IMR-90 (cell line): Measurements from ENCODE around the gene SLC24A3. TPM values are rescaled to one million over a fixed set of nuclear protein-coding genes. Genes with fewer than 3 reads are reported as not detected.

Source experiments
- ATAC-seq: fragments of 200-7000 bp; cut with Tn5 transposase; 2 replicates; pipeline ENCODE4 v1.9.1; 2020; ENCODE audit warnings: low read depth, mild to moderate bottlenecking, moderate library complexity
- BruUV-seq: library from RNA; stranded (reverse); fragments of 400-500 nt; replicated peaks from 2 replicates; lab custom pipeline; 2021; lab: Mats Ljungman, UMichigan
- CTCF ChIA-PET: fragments of 300-600 bp; formaldehyde crosslinking; extraction: SDS; loops from one replicate; lab custom pipeline; 2021; ENCODE audit warnings: antibody characterized with exemption; lab: Yijun Ruan, JAX
- POLR2A ChIA-PET: fragments of 300-600 bp; sonication (Branson Sonifier 250); formaldehyde crosslinking; loops from one replicate; lab custom pipeline; 2022; ENCODE audit warnings: antibody characterized with exemption; ENCODE audit not compliant: unreplicated experiment; lab: Charles Lee
- DNase-seq: peaks from one replicate; pipeline ENCODE4 v3.0.0; 2013
- H2AFZ ChIP-seq: replicated peaks from 2 replicates; pipeline ENCODE3; 2013; ENCODE audit warnings: low read length, mild to moderate bottlenecking; ENCODE audit not compliant: poor library complexity
- H2AK5ac ChIP-seq: 2 replicates; pipeline ENCODE4 v1.6.1; 2013; ENCODE audit warnings: low read depth, low read length, inconsistent platforms
- H2AK9ac ChIP-seq: replicated peaks from 2 replicates; pipeline ENCODE3; 2013; ENCODE audit warnings: mild to moderate bottlenecking, low read depth, low read length, moderate library complexity; ENCODE audit not compliant: poor library complexity
- H2BK120ac ChIP-seq: 2 replicates; pipeline ENCODE4 v1.6.1; 2013; ENCODE audit warnings: low read depth, low read length, inconsistent platforms
- H2BK15ac ChIP-seq: 3 replicates; pipeline ENCODE4 v1.6.1; 2013; ENCODE audit warnings: low read depth, low read length, inconsistent platforms
- H2BK20ac ChIP-seq: 2 replicates; pipeline ENCODE4 v1.6.1; 2013; ENCODE audit warnings: low read depth, mild to moderate bottlenecking, inconsistent platforms, low read length, moderate library complexity
- H2BK5ac ChIP-seq: 2 replicates; pipeline ENCODE4 v1.6.1; 2013; ENCODE audit warnings: mild to moderate bottlenecking, low read depth, low read length, inconsistent platforms; ENCODE audit not compliant: poor library complexity, severe bottlenecking
- H3K14ac ChIP-seq: replicated peaks from 2 replicates; pipeline ENCODE4 v1.6.1; 2013; ENCODE audit warnings: low read depth, low read length, inconsistent platforms
- H3K18ac ChIP-seq: 2 replicates; pipeline ENCODE4 v1.6.1; 2013; ENCODE audit warnings: low read depth, low read length, control low read depth
- H3K23ac ChIP-seq: 2 replicates; pipeline ENCODE4 v1.6.1; 2013; ENCODE audit warnings: low read depth, low read length, inconsistent platforms
- H3K27ac ChIP-seq: 2 replicates; pipeline ENCODE4 v1.5.1; 2013; ENCODE audit warnings: mild to moderate bottlenecking, control low read depth, low read length; ENCODE audit not compliant: insufficient read depth
- H3K27me3 ChIP-seq: 2 replicates; pipeline ENCODE4 v1.6.1; 2013; ENCODE audit warnings: low read length; ENCODE audit not compliant: control insufficient read depth, insufficient read depth
- H3K36me3 ChIP-seq: 2 replicates; pipeline ENCODE4 v1.6.1; 2013; ENCODE audit warnings: low read length, mixed read lengths; ENCODE audit not compliant: control insufficient read depth, insufficient read depth
- H3K4ac ChIP-seq: 2 replicates; pipeline ENCODE4 v1.6.1; 2013; ENCODE audit warnings: low read depth, low read length, inconsistent platforms
- H3K4me1 ChIP-seq: 2 replicates; pipeline ENCODE4 v1.6.1; 2013; ENCODE audit warnings: low read length, mixed read lengths; ENCODE audit not compliant: control insufficient read depth, insufficient read depth
- H3K4me2 ChIP-seq: 2 replicates; pipeline ENCODE4 v1.6.1; 2013; ENCODE audit warnings: low read depth, mild to moderate bottlenecking, control low read depth, low read length, moderate library complexity
- H3K4me3 ChIP-seq: 2 replicates; pipeline ENCODE4 v1.5.1; 2013; ENCODE audit warnings: low read depth, mild to moderate bottlenecking, control low read depth, low read length, moderate library complexity; ENCODE audit not compliant: insufficient read depth
- H3K56ac ChIP-seq: 2 replicates; pipeline ENCODE4 v1.6.1; 2013; ENCODE audit warnings: low read length, inconsistent platforms; ENCODE audit not compliant: insufficient read depth; ENCODE audit errors: extremely low read depth
- H3K79me1 ChIP-seq, 2 experiments: 2 replicates each; pipeline ENCODE4 v1.6.1; 2013; ENCODE audit warnings: low read length in 2 of 2, inconsistent platforms in 1 of 2, low read depth in 1 of 2
- H3K9ac ChIP-seq: 2 replicates; pipeline ENCODE4 v1.6.1; 2013; ENCODE audit warnings: low read depth, low read length, control low read depth
- H3K9me1 ChIP-seq: 2 replicates; pipeline ENCODE4 v1.6.1; 2013; ENCODE audit warnings: low read length, inconsistent platforms; ENCODE audit not compliant: insufficient read depth
- H3K9me3 ChIP-seq: 2 replicates; pipeline ENCODE4 v1.6.1; 2013; ENCODE audit warnings: low read length; ENCODE audit not compliant: control insufficient read depth, insufficient read depth
- H4K20me1 ChIP-seq: 2 replicates; pipeline ENCODE4 v1.6.1; 2013; ENCODE audit warnings: low read length, inconsistent platforms; ENCODE audit not compliant: insufficient read depth
- H4K5ac ChIP-seq: 2 replicates; pipeline ENCODE4 v1.6.1; 2013; ENCODE audit warnings: mild to moderate bottlenecking, low read depth, low read length, control low read depth
- H4K8ac ChIP-seq, 2 experiments: 2 replicates each; pipeline ENCODE4 v1.6.1; 2013; ENCODE audit warnings: low read depth in 2 of 2, low read length in 2 of 2, control low read depth in 1 of 2, inconsistent platforms in 1 of 2
- H4K91ac ChIP-seq: 2 replicates; pipeline ENCODE4 v1.6.1; 2013; ENCODE audit warnings: low read depth, low read length, inconsistent platforms; ENCODE audit not compliant: insufficient read depth
- BHLHE40 ChIP-seq: fragments of 150-350 bp; IDR thresholded peaks from 2 replicates; pipeline ENCODE4 v1.6.1; 2016; ENCODE audit warnings: mild to moderate bottlenecking, low read depth, low read length
- CEBPB ChIP-seq: IDR thresholded peaks from 2 replicates; pipeline ENCODE4 v1.6.1; 2012; ENCODE audit warnings: low read depth, low read length, improper control_type of control experiment
- CHD1 ChIP-seq: IDR thresholded peaks from 2 replicates; pipeline ENCODE4 v1.6.1; 2012; ENCODE audit warnings: low read depth, low read length, improper control_type of control experiment
- CTCF ChIP-seq: conservative IDR thresholded peaks from 2 replicates; pipeline ENCODE4 v1.5.1; 2012; ENCODE audit warnings: mild to moderate bottlenecking, low read depth, low read length, improper control_type of control experiment
- FOS ChIP-seq: fragments of 150-350 bp; IDR thresholded peaks from 2 replicates; pipeline ENCODE4 v1.6.1; 2016; ENCODE audit warnings: low read depth, low read length
- MAFK ChIP-seq: IDR thresholded peaks from 2 replicates; pipeline ENCODE4 v1.6.1; 2012; ENCODE audit warnings: low read depth, low read length, improper control_type of control experiment
- MXI1 ChIP-seq: IDR thresholded peaks from 2 replicates; pipeline ENCODE4 v1.6.1; 2012; ENCODE audit warnings: low read depth, mild to moderate bottlenecking, low read length, moderate library complexity, borderline replicate concordance
- NFE2L2 ChIP-seq: fragments of 150-350 bp; IDR thresholded peaks from 2 replicates; pipeline ENCODE4 v1.6.1; 2016; ENCODE audit warnings: low read depth, mild to moderate bottlenecking, low read length
- POLR2A ChIP-seq: IDR thresholded peaks from 2 replicates; pipeline ENCODE4 v1.6.1; 2012; ENCODE audit warnings: mild to moderate bottlenecking, low read depth, low read length
- RAD21 ChIP-seq: IDR thresholded peaks from 2 replicates; pipeline ENCODE4 v1.6.1; 2012; ENCODE audit warnings: low read length, improper control_type of control experiment
- RCOR1 ChIP-seq: IDR thresholded peaks from 2 replicates; pipeline ENCODE4 v1.6.1; 2012; ENCODE audit warnings: mild to moderate bottlenecking, low read length, improper control_type of control experiment; ENCODE audit not compliant: insufficient replicate concordance
- RFX5 ChIP-seq: IDR thresholded peaks from 2 replicates; pipeline ENCODE4 v1.8.0; 2012; ENCODE audit warnings: low read depth, mild to moderate bottlenecking, low read length, moderate library complexity
- SMC3 ChIP-seq: fragments of 150-350 bp; IDR thresholded peaks from 2 replicates; pipeline ENCODE4 v1.6.1; 2016; ENCODE audit warnings: low read depth, mild to moderate bottlenecking, antibody characterized with exemption, low read length, moderate library complexity
- WGBS, 2 experiments: methylation state at CpG; one replicate each; pipeline versions ENCODE4 v1.1.5 to v1.1.7; 2013; ENCODE audit warnings: missing lambda C conversion rate in 2 of 2; ENCODE audit not compliant: insufficient read length in 1 of 2; ENCODE audit errors: extremely low coverage in 2 of 2; 5-methylcytosine and 5-hydroxymethylcytosine counted together
- dilution Hi-C: fragments of 300-500 bp; cut with HindIII; formaldehyde crosslinking; loops from one replicate; pipeline ENCODE4 v1.14.3; 2018; ENCODE audit warnings: low sequenced_read_pairs; ENCODE audit not compliant: unreplicated experiment
- in situ Hi-C: fragments of 300-500 bp; cut with MboI; formaldehyde crosslinking; loops from 3 replicates; pipeline ENCODE4 v1.14.3; 2019; ENCODE audit warnings: low sequenced_read_pairs, inconsistent platforms, mixed read lengths
- intact Hi-C: fragments of 100-400 bp; cut with micrococcal nuclease; formaldehyde crosslinking; loops from 2 replicates; pipeline ENCODE4 v1.10.0; 2022
- polyA plus RNA-seq, 3 experiments: library from polyadenylated mRNA; depleted of rRNA; stranded (reverse); fragments of >200 nt; gene quantifications; 2 replicates each; pipeline ENCODE4 v1.2.3, GENCODE V29; 2012; ENCODE audit warnings: low replicate concordance in 1 of 3
- total RNA-seq: library from RNA; depleted of rRNA; stranded (reverse); fragments of >200 nt; gene quantifications from 2 replicates; pipeline ENCODE4 v1.2.3, GENCODE V29; 2012

Gene SLC24A3
- total and polyA plus RNA-seq, 2 of the 4 experiments (the other 2 are of a cell fraction): not detected

- Histone ChIP-seq H2BK20ac (no peak overlapping the region), H4K91ac (no peak overlapping the region), H4K20me1 (peaks cover 30% of the 10 kb centered on the region), H3K9me1 (peaks cover 20% of the 10 kb centered on the region), H3K18ac (no peak overlapping the region), H3K4me3 (no peak overlapping the region), H3K4ac (no peak overlapping the region), H2BK5ac (no peak overlapping the region), H4K5ac (no peak overlapping the region), H3K27ac (no peak overlapping the region), H3K36me3 (peaks cover 7% of the 10 kb centered on the region), H3K56ac (no peak overlapping the region), H3K27me3 (no peaks in the 10 kb centered on the region), H3K9ac (no peak overlapping the region), H2AFZ (no peak overlapping the region), H3K4me2 (no peak overlapping the region), H3K4me1 (peaks cover 7% of the 10 kb centered on the region), H3K14ac (no peak overlapping the region), H2BK120ac (no peak overlapping the region), H4K8ac (no peak overlapping the region), H2BK15ac (no peak overlapping the region), H3K79me1 (peaks cover 32 to 79% of the 10 kb centered on the region in 2 experiments), H3K9me3 (no peaks in the 10 kb centered on the region), H2AK9ac (no peak overlapping the region), H2AK5ac (peak overlapping the region; percentile 38; the same call in 1 of the 2 replicates), H3K23ac (no peak overlapping the region)
- dilution Hi-C loops (no loop called here), intact Hi-C loops (no loop called here), in situ Hi-C loops (no loop called here)
- ChIA-PET CTCF (interaction anchor here (0.7 to 1.4 kb wide), 2 partner anchors 10 to 87 kb away, joined by 3 read pairs; no protein-coding TSS in a partner anchor), POLR2A (no interaction called here)
- BruUV-seq: no TSS peak
- TF ChIP-seq RCOR1 (no peak), RFX5 (no peak), POLR2A (no peak), BHLHE40 (no peak), CHD1 (no peak), FOS (no peak), CEBPB (no peak), RAD21 (no peak), MAFK (no peak), CTCF (no peak), MXI1 (no peak), SMC3 (no peak), NFE2L2 (no peak)
- DNase-seq (no peak), ATAC-seq (no peak)
- WGBS, 2 experiments: no CpG with 5 or more reads among the region's 2 CpGs
These were observed 557.1 kb downstream of the SLC24A3 start for GRCh38 chr20:19769507-19769906.
